Urinary bladder (tissue), 4 donors: ENCODE measurements around the gene IPPK. TPM values are rescaled to one million over a fixed set of nuclear protein-coding genes. Genes with fewer than 3 reads are reported as not detected.

Experiments used
- DNase-seq: peaks from one replicate; pipeline ENCODE4 v3.0.0-alpha.2; 2015; ENCODE audit errors: extremely low spot score
- H3K27ac ChIP-seq: one replicate; pipeline ENCODE4 v1.5.1; 2013; ENCODE audit warnings: low read depth, mild to moderate bottlenecking, moderate library complexity
- H3K36me3 ChIP-seq: one replicate; pipeline ENCODE4 v1.6.1; 2013; ENCODE audit warnings: mild to moderate bottlenecking, moderate library complexity; ENCODE audit not compliant: insufficient read depth
- H3K4me1 ChIP-seq: one replicate; pipeline ENCODE4 v1.6.1; 2013; ENCODE audit warnings: mild to moderate bottlenecking, moderate library complexity; ENCODE audit not compliant: insufficient read depth
- H3K4me3 ChIP-seq: one replicate; pipeline ENCODE4 v1.5.1; 2013; ENCODE audit warnings: low read depth, low read length
- WGBS: extraction: QIAGEN DNeasy Blood & Tissue Kit; methylation state at CpG from one replicate; pipeline ENCODE4 v1.1.7; 2013; 5-methylcytosine and 5-hydroxymethylcytosine counted together
- polyA plus RNA-seq: library from polyadenylated mRNA; stranded (reverse); fragments of 200-250 nt; gene quantifications from one replicate; pipeline ENCODE4 v1.2.3, GENCODE V29; 2013
- total RNA-seq: library from RNA; depleted of rRNA; stranded (reverse); fragments of >200 nt; gene quantifications from one replicate; pipeline ENCODE4 v1.2.3, GENCODE V29; 2014
- donor health status: healthy with polysubstance abuse.
- donor health status: healthy.

Gene IPPK
- total and polyA plus RNA-seq, 2 donors, result 5.3 to 10.1 TPM

DNA sequence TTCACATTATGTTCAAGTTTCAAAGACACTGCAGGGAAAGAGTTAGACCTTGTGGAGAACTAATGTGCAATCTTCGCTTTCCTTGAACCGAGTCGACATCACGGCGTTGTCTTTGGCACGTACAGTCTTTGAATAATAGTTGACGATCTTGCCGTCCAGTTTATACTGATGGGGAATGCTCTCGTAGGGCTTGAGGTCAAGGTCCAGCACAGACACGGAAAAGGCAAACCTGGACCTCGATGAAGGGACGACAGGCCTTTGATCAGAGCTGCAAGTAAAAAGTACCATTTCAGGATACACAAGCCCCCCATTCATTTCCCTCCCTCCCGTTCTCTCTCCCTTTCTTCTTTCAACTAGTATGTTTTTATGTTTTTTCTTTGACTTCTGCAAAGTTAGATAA lies 54.1 kb downstream of the IPPK start:
- WGBS, result 86% methylated on average over 13 of the region's 13 CpGs
- DNase-seq, result no peak
- peaks cover 2% of the 10 kb centered on the region for H3K36me3 ChIP-seq
- no peak overlapping the region for H3K4me3 ChIP-seq
- no peak overlapping the region for H3K27ac ChIP-seq
- no peaks in the 10 kb centered on the region for H3K4me1 ChIP-seq

GRCh38 chr9:92614763-92615461 lies 55.0 kb downstream of the IPPK start:
- 81% methylated on average over 17 of the region's 17 CpGs for WGBS
- no peak overlapping the region for H3K27ac ChIP-seq
- no peak for DNase-seq
- H3K4me3 ChIP-seq, result no peak overlapping the region
- H3K4me1 ChIP-seq, result no peaks in the 10 kb centered on the region
- peaks cover 2% of the 10 kb centered on the region for H3K36me3 ChIP-seq

DNA sequence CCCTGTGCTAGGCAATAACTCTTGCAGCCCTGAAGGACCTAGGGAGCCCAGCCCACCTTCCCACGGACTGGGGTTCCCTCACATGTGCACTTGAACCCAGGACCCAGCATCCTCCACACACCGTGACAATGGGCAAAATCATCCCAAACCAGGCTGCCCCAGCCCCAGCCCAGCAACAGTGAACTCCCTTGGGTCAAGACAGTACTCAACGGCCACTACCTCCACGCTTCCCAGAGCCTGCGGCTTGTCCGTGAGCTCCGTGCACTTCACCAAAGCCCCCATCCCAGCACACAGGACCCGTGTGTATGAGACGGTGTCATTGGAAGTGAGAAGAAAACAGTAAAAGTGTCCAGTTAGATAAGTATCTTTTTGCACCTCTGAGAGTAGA lies 55.8 kb downstream of the IPPK start:
- Histone ChIP-seq H3K4me1 (no peaks in the 10 kb centered on the region), H3K4me3 (no peak overlapping the region), H3K36me3 (peaks cover 2% of the 10 kb centered on the region), H3K27ac (no peak overlapping the region)
- 95% methylated on average over 9 of the region's 9 CpGs for WGBS
- no peak for DNase-seq

DNA sequence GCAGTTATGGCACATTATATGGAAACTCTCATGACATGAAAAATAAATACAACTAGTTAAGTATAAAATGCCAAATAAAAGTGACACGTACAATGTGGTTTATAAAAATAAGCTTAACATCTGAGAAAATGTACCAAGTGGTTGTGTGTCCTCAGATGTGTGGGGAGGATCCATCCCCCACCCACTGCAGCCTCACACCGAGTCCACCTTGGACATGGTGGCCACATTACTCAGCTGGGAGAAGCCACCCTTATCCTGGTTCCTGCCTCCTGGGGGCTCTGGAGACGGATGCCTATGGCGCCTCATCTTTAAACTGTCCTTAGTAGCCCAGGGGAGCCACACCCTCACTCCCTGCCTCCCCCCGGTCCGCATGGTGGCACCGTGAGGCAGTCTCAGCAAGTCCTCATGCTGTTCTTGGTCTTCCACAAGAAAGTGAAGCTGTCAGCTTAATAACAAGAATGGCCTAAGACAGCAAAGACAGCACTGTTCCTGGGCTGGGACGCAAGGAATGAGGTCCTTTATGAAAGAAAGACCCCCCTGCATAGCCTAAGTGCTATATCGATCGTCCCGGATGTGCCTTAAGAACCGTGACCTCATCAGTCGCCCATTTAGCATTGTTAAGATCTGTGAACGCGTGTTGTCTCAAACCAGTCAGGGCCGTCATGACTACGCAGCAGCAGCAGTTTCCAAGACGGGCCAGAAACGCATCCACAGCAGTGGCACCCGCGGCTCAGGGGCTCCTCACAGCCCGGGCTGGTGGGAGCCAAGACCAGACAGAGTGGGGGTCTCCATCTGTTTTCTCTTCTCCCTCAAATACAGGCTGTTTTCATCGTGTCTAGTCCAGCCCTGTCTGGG lies 56.4 kb downstream of the IPPK start:
- no peak overlapping the region for H3K27ac ChIP-seq
- DNase-seq, result no peak
- peaks cover 2% of the 10 kb centered on the region for H3K36me3 ChIP-seq
- WGBS, result 94% methylated on average over 23 of the region's 23 CpGs
- H3K4me3 ChIP-seq, result no peak overlapping the region
- no peaks in the 10 kb centered on the region for H3K4me1 ChIP-seq

- H3K4me3 ChIP-seq, result no peak overlapping the region
- 83% methylated on average over 11 of the region's 11 CpGs for WGBS
- no peaks in the 10 kb centered on the region for H3K4me1 ChIP-seq
- H3K27ac ChIP-seq, result no peak overlapping the region
- peaks cover 2% of the 10 kb centered on the region for H3K36me3 ChIP-seq
- no peak for DNase-seq
Measured at GRCh38 chr9:92612816-92613215, 57.1 kb downstream of the IPPK start.

DNA sequence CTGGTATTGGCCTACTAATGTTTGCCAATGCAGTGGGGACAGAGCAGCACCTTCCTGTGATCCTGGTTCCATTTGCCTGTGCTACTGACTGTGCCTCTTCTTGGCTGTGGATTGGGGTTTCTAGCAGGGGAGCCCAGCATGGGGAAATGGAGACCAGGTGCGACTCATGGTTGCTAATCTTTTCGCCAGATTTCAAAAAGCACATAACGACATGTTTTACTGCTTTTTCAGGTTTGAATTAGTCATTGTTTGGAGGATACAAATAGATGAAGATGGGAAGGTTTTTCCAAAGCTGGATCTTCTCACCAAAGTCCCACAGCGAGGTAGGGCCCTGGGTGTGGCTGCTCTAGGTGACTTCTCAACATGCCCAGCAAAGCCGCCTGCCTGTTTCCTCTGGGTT lies 57.6 kb downstream of the IPPK start:
- 93% methylated on average over 5 of the region's 5 CpGs for WGBS
- Histone ChIP-seq H3K27ac (no peak overlapping the region), H3K36me3 (peaks cover 2% of the 10 kb centered on the region), H3K4me1 (no peaks in the 10 kb centered on the region), H3K4me3 (no peak overlapping the region)
- no peak for DNase-seq

GRCh38 chr9:92611621-92612285 lies 58.2 kb downstream of the IPPK start:
- WGBS, result 75% methylated on average over 10 of the region's 10 CpGs
- no peak for DNase-seq
- no peak overlapping the region for H3K27ac ChIP-seq

GRCh38 chr9:92610470-92611420 lies 59.2 kb downstream of the IPPK start:
- H3K27ac ChIP-seq, result no peak overlapping the region
- peaks cover 2% of the 10 kb centered on the region for H3K36me3 ChIP-seq
- H3K4me3 ChIP-seq, result no peak overlapping the region
- no peak for DNase-seq
- H3K4me1 ChIP-seq, result no peaks in the 10 kb centered on the region
- 81% methylated on average over 32 of the region's 32 CpGs for WGBS

More at GRCh38 chr9:92611621-92612285, 58.2 kb downstream of the IPPK start:
- Histone ChIP-seq H3K4me1 (no peaks in the 10 kb centered on the region), H3K36me3 (peaks cover 2% of the 10 kb centered on the region), H3K4me3 (no peak overlapping the region)

- H3K4me3 ChIP-seq, result no peak overlapping the region
- no peak overlapping the region for H3K27ac ChIP-seq
- H3K4me1 ChIP-seq, result no peaks in the 10 kb centered on the region
- WGBS, result 55% methylated on average over 11 of the region's 11 CpGs
- DNase-seq, result no peak
- H3K36me3 ChIP-seq, result no peaks in the 10 kb centered on the region
Measured at GRCh38 chr9:92608909-92609445, 61.0 kb downstream of the IPPK start.

DNA sequence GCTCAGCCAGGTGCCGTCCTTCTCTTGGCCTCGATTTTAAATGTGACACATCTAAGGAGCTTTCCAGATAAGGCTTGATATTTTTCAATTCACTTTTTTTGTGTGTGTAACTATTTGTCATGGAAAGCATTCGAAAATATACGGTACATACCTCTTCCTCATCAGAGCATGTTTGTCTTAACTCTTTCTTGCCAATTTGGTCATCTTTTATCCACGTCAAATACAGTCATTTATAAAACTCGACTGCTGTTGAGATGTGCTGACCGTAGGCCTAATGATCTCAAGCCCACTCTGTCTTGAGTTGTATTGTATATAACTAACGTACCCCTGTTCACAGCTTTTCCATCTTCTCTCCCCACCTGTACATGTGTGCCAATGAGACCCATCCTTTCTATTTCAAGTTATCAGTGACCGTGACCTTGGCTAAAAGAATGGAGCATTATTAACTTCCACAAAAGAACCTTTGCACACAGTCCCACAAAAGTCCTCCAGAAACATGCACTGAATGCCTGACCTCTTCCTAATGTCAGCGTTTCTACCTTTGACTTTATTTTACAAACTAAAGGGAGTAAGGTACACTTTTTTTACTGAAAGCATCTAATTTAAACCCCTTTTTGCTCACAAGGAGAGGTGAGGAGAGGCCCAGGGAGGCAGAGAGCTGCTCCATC lies 61.6 kb downstream of the IPPK start:
- WGBS, result 72% methylated on average over 10 of the region's 10 CpGs
- Histone ChIP-seq H3K27ac (no peak overlapping the region), H3K4me3 (no peak overlapping the region), H3K36me3 (no peaks in the 10 kb centered on the region), H3K4me1 (no peaks in the 10 kb centered on the region)
- no peak for DNase-seq

DNA sequence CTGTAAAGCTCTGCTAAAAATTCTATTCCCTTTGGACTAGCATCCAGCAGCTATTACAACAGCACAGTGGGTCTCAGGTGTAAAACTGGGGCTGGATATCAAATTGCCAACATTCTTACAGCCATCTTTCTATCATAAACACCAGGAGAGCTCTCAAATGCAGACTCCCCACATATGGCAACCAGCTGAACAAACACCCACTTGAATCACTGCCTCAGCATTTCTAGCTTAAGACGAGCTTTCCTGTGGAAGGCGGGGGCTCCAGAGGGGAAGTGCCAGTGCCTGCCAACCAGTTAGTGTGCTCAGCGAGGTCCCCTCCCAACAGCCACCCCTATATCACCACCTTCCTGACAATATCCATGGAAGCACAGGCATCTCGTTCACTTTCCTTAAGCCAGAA lies 62.2 kb downstream of the IPPK start:
- 55% methylated on average over 4 of the region's 4 CpGs for WGBS
- H3K4me1 ChIP-seq, result no peaks in the 10 kb centered on the region

GRCh38 chr9:92607088-92607487 lies 62.8 kb downstream of the IPPK start:
- no peaks in the 10 kb centered on the region for H3K36me3 ChIP-seq
- no peak overlapping the region for H3K27ac ChIP-seq
- no peak overlapping the region for H3K4me3 ChIP-seq
- DNase-seq, result no peak
- no peaks in the 10 kb centered on the region for H3K4me1 ChIP-seq
- WGBS, result 8% methylated on average over 2 of the region's 2 CpGs

More for the DNA sequence above, 62.2 kb downstream of the IPPK start:
- Histone ChIP-seq H3K27ac (no peak overlapping the region), H3K4me3 (no peak overlapping the region), H3K36me3 (no peaks in the 10 kb centered on the region)
- DNase-seq, result no peak
